Stimulated activated CD8-positive, alpha-beta memory T cell treated with anti-CD3 and anti-CD28 coated beads, Interleukin-15, amount 100 ng/mL, for 1 hour (primary cell): ENCODE measurements around the gene EIF3D.

Experiments used
- DNase-seq: peaks from one replicate; pipeline ENCODE4 v3.0.0-alpha.2; 2020; ENCODE audit warnings: low read depth

The EIF3D gene

DNA sequence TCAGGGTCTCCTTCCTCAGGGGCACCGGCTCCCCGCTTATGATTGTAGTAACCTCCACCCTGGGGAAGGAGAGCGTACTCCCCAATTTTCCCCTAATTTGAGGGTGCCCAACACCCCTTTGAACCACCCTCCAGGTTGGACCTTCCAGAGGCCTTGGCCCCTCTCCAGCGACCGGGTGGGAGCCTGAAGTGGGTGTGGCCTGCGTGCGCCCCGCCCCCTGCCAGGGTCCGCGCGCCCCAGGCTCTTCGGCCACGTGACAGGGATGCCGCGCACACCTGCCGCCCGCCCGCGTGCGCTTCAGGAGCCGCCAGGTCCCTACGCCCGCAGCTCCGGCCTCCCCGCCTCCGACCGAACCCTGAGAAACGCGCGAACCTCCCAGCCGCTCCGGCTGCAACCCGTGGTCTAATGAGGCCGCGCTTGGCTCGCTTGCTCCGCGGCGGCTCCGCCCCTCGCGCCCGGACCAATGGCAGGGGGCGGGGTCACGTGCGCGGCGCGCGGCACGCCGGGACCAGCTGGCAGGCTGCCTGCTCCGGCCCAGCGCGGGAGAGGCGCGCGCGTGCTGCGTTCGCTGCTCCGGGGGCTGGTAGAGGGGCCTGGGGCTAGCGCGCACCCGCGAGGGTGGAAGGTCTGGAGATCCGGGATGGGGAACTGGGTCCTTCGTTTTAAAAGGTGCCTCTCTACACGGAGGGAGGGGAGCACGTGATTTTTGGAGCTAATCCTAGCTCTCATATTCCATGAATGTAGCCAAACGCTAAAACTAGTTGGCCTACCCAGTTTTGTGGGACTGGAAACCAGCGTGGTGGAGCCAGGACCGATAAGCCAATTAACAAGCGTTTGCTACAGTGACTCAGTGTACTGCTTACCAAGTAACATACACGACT lies 22.1 kb downstream of the EIF3D start, which contains the start of gene FOXRED2:
TSS of gene FOXRED2 (minus strand) at position 404 of the 881 bp plus-strand sequence. CDS start 618 bp downstream, outside the sequence.
- peak; percentile 70 for DNase-seq

DNA sequence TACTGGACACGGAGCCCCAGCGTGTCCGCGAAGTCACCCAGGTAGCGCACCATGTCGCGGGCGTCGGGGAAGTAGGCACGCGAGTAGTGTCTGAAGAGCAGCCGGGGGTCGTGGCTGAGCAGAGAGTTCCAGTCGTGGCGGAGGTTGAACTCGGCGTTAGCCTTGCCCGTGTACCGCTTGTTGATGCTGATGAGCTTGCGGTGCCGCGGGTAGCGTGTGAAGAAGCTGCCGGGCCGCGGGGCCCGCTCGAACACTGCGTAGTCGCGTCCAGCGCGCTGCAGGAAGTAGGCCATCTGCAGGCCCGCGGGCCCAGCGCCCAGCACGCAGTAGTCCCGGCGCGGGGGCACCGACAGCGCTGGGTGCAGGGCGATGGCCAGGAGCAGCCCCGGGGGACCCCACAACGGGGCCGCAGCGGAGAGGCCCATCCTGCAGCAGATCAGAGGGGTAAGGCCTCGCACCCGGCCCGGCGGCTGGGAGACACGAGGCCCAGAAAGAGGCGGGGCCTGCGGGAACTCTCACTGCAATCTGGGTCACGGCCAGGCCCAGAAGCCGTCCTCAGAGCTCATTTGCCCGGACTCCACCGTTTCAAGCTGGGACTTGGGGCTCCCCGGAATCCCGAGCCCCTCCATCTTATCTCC lies 22.8 kb downstream of the EIF3D start:
- no peak for DNase-seq

GRCh38 chr22:36497910-36498665 lies 30.9 kb downstream of the EIF3D start:
- DNase-seq = no peak

GRCh38 chr22:36493690-36494110 lies 35.3 kb downstream of the EIF3D start:
- DNase-seq = no peak

- no peak for DNase-seq
Measured at GRCh38 chr22:36492109-36492508, 36.9 kb downstream of the EIF3D start.

GRCh38 chr22:36491155-36491554 lies 37.8 kb downstream of the EIF3D start:
- DNase-seq = no peak

DNA sequence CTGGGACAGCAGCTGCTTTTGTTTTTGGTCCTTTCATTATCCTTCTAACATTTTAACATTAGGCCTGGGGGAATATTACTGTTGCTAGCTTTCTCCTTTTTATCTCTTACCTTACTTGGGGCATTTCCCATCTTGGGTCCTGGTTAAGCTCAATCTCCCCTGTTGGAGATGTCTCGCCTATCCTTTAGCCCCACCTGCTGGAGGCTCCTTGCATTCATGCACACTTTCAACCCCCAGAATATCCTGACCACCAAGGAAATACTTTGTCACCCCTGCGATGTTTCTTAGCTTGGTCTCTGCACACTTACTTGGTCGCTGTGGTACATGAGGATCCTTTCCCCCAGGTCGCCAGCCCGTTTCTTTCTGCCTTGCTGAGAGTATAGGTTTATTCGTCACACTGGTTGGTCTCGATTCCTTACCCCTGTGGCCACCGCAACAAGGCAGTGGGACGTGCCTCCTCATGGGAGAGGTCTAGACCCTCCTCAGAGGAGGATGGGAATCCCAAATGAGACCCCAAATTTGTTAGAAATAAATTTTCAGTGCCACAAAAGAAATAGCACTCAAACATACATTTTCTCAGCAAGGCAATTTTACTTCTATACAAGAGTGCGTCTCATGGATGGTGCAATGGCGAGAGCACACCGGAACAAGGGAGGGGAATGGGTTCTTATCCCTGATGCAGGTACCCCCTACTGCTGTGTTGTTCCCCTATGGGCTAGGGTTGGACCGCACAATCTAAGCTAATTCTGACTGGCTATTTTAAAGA lies 42.2 kb downstream of the EIF3D start:
- DNase-seq = peak; percentile 55

- DNase-seq = peak; percentile 96
Measured at GRCh38 chr22:36481393-36482168, 47.4 kb downstream of the EIF3D start, which contains the start of gene TXN2. TSS of gene TXN2 (minus strand) at chr22:36481640. CDS start at chr22:36480837, 803 bp downstream.

DNA sequence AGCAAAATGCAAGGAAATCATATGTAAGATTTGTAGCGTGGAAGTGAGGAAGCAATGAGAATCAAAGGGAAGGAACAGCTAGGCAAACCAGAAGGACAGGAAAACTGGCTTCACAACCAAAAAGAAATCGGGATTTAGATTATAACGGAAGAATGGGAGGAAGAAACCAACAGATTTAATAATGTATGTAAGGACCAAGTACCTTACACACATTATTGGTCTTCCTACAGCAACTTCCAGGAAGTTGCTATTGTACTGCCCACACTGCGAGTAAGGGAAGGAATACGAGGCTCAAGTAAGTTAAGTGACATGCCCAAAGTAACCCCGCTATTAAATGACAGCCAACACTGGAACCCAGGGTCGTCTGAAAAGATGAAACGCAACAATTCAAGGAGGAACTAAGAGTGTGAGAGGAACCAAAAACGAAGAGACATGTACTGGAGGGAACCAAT lies 48.0 kb downstream of the EIF3D start:
- DNase-seq = no peak

GRCh38 chr22:36478966-36479365 lies 50.0 kb downstream of the EIF3D start:
- no peak for DNase-seq

DNA sequence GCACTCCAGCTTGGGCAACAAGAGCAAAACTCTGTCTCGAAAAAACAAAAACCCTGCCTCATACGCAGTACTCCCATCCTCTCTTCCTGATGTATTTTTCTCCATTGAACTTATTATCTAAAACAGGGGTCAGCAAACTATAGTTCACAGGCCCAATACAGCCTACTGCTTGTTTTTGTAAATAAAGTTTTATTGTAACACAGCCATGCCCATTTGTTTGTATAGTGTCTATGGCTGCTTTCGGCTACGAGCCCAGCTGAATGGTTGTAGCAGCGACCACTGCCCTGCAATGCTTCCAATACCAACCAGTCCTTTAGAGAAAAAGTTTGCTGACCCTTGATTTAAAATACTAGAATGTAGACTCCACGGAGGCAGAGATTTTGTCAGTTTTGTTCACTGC lies 53.6 kb downstream of the EIF3D start:
- no peak for DNase-seq

GRCh38 chr22:36472689-36473088 lies 56.3 kb downstream of the EIF3D start:
- no peak for DNase-seq

GRCh38 chr22:36471341-36471821 lies 57.6 kb downstream of the EIF3D start:
- DNase-seq = no peak

- no peak for DNase-seq
Measured at GRCh38 chr22:36470994-36471331, 58.0 kb downstream of the EIF3D start.

DNA sequence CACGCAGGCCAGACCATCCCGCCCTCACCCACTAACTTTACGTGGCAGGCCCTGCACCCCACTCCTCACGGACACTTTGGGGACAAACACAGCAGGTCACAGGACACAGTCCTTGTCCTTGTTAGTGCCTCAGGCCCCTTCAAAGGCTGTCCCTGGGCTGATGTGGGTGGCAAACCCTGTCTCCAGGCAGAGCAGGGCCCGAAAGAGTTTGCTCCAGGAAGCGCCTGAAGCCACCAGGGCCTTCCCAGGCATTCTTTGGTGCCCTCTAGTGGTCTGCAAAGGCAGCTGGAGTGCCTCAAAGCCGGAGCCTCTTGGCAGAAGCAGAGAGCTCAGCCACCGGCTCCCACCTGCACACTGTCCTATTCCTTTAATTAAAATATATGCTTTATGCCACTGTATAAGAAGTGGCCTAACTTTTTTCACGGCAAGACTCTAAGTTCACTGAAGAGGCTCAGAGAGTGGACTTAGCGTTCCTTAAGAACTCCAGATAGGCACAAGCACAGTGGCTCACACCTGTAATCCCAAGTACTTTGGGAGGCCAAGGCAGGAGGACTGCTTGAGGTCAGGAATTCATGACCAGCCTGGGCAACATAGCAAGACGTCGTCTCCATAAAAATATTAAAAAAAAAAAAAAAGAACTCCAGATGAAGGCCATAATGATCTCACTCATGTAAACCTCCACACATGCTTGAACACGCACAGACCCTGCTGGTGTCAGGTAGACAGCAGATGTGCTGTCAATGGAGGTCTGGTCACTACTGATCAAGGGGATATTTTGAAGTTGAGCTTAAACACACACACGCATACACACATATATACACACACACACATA lies 58.6 kb downstream of the EIF3D start:
- DNase-seq = peak; percentile 60

DNA sequence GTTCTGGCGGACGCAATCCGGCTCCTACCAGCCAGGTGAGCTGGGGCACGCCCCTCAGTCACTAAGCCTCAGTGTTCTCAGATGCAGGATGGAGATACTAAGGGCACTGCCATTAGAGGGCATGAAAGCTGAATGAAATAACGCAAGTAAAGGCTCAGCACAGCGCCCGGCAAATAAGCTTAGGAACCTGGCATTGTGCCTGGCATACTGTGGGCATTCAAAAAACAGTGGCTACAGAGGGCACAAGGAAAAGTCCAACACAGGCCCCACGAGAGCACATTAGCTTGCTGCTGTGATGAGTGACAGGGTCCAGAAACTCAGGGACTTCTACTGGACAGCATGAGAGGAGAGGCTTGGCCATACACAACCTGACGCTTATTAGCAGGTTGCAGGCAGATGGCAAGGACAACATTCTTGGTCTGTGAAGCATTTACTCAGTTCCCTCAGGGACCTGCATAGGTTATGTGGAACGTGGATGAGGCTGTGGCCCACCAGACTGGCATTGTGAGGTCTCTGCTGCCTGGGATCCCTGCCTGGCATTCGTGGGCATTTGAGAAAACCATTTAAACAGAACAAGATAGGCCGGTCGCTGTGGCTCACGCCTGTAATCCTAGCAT lies 59.8 kb downstream of the EIF3D start:
- no peak for DNase-seq

GRCh38 chr22:36467946-36468345 lies 61.0 kb downstream of the EIF3D start:
- no peak for DNase-seq

GRCh38 chr22:36467042-36467810 lies 61.7 kb downstream of the EIF3D start:
- DNase-seq = no peak

- no peak for DNase-seq
Measured at GRCh38 chr22:36466258-36466657, 62.7 kb downstream of the EIF3D start.
